Measurements from ENCODE around the gene CRYL1. TPM values are rescaled to one million over a fixed set of nuclear protein-coding genes. Genes with fewer than 3 reads are reported as not detected.

CRYL1 gene
- total RNA-seq, 2 experiments from 2014 or later, result 8.9 to 9.3 TPM

DNA sequence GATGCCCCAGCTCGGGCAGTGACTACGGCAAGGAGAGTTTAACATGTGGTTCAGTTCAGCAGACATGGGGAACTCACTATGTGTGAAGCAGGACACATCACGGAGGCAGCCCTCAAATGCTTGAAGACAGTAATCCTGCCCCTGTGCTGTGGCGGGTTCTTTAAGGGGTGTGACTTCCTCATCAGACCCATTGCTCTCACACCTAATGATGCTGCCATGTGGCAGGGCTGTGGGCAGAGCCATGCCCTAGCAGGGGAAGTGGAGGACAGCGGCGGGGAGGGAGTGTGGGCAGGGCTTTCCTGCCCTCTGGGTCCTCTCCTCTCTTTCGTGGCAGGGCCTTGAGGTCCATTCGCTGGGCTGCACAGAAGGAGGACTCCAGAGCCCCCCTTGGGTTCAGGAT is 162.5 kb downstream of the CRYL1 start:
- H3K4me1 Mint-ChIP-seq (ENCODE audit: low read depth), result no peaks in the 10 kb centered on the region
- peaks cover 2% of the 10 kb centered on the region for H3K27me3 Mint-ChIP-seq (ENCODE audit: low read depth)
- no peaks in the 10 kb centered on the region for H3K9me3 Mint-ChIP-seq
- no peak for DNase-seq
- CTCF ChIA-PET, result no interaction called here
- intact Hi-C loops (cut with micrococcal nuclease), result no loop called here
- H3K27ac Mint-ChIP-seq, result no peak overlapping the region
- H3K36me3 Mint-ChIP-seq (ENCODE audit: low read depth), result no peaks in the 10 kb centered on the region
- H3K4me3 Mint-ChIP-seq, result no peak overlapping the region

DNA sequence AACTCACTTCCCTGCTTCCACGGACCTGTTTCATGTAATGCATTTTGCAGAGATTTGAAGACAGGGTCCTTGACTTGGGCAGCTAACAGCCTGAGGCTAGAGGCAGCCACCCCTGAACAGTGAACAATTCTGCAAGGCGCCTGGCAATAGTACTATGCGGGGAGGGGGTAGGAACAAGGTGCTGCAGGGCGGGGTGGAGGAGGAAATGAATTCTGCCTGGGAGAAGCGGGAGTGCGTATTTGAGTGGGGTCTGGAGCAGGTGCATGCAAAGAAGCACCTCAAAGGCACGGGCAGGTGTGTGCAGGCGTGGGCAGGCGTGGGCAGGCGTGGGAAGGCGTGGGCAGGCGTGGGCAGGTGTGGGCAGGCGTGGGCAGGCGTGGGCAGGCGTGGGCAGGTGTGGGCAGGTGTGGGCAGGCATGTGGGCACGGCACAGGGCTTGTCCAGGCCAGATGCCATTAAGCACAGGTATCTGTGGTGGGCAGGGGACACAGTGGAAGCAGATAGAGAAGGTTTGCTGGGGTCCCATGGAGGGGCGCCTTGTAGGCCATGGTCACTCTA is 163.1 kb downstream of the CRYL1 start:
- intact Hi-C loops (cut with micrococcal nuclease), result no loop called here
- no peaks in the 10 kb centered on the region for H3K4me1 Mint-ChIP-seq (ENCODE audit: low read depth)
- no peaks in the 10 kb centered on the region for H3K9me3 Mint-ChIP-seq
- no peak overlapping the region for H3K27ac Mint-ChIP-seq
- CTCF ChIA-PET, result no interaction called here
- H3K36me3 Mint-ChIP-seq (ENCODE audit: low read depth), result no peaks in the 10 kb centered on the region
- DNase-seq, result no peak
- H3K27me3 Mint-ChIP-seq (ENCODE audit: low read depth), result no peaks in the 10 kb centered on the region
- no peak overlapping the region for H3K4me3 Mint-ChIP-seq

GRCh38 chr13:20360835-20361412 is 164.7 kb downstream of the CRYL1 start:
- no peaks in the 10 kb centered on the region for H3K9me3 Mint-ChIP-seq
- H3K27ac Mint-ChIP-seq, result no peak overlapping the region
- no peak for DNase-seq
- intact Hi-C loops (cut with micrococcal nuclease), result no loop called here
- H3K36me3 Mint-ChIP-seq (ENCODE audit: low read depth), result no peaks in the 10 kb centered on the region
- no peak overlapping the region for H3K4me3 Mint-ChIP-seq
- H3K27me3 Mint-ChIP-seq (ENCODE audit: low read depth), result no peaks in the 10 kb centered on the region
- no peaks in the 10 kb centered on the region for H3K4me1 Mint-ChIP-seq (ENCODE audit: low read depth)
- CTCF ChIA-PET, result interaction anchor here (1.0 kb wide), 1 partner anchor 163 kb away, joined by 3 read pairs; no protein-coding TSS in a partner anchor

DNA sequence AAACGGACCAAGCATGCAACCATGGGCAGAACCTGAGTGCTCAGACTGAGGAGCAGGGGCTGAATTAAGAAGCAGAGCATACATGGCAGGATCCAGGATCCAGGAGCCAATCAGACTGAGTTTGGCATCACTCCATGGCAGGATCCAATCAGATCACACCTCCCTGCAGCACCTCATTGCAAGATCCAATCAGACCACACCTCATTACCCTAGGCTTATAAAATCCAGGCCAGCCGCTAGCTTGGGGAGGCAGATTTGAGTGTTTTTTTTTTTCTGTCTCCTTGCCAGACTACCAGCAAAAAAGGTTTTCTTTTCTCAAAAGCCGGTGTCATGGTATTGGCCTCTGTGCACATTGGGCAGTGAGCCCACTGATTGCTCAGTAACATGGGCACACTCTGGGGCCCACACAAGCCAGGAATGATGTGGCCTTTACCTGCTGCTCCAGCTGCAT is 165.6 kb downstream of the CRYL1 start:
- no peak for DNase-seq
- Mint-ChIP-seq H3K27me3 (ENCODE audit: low read depth) (no peaks in the 10 kb centered on the region), H3K4me1 (ENCODE audit: low read depth) (no peaks in the 10 kb centered on the region), H3K4me3 (no peak overlapping the region), H3K36me3 (ENCODE audit: low read depth) (no peaks in the 10 kb centered on the region), H3K27ac (no peak overlapping the region), H3K9me3 (no peaks in the 10 kb centered on the region)
- intact Hi-C loops (cut with micrococcal nuclease), result no loop called here
- CTCF ChIA-PET, result interaction anchor here (1.0 kb wide), 2 partner anchors 12 to 163 kb away, joined by 3 read pairs; no protein-coding TSS in a partner anchor

- H3K4me1 Mint-ChIP-seq (ENCODE audit: low read depth), result no peaks in the 10 kb centered on the region
- H3K27me3 Mint-ChIP-seq (ENCODE audit: low read depth), result no peaks in the 10 kb centered on the region
- DNase-seq, result no peak
- no peak overlapping the region for H3K4me3 Mint-ChIP-seq
- CTCF ChIA-PET, result no interaction called here
- H3K27ac Mint-ChIP-seq, result no peak overlapping the region
- H3K9me3 Mint-ChIP-seq, result no peaks in the 10 kb centered on the region
- no peaks in the 10 kb centered on the region for H3K36me3 Mint-ChIP-seq (ENCODE audit: low read depth)
- intact Hi-C loops (cut with micrococcal nuclease), result no loop called here
These were observed 166.3 kb downstream of the CRYL1 start for GRCh38 chr13:20359335-20359734.

DNA sequence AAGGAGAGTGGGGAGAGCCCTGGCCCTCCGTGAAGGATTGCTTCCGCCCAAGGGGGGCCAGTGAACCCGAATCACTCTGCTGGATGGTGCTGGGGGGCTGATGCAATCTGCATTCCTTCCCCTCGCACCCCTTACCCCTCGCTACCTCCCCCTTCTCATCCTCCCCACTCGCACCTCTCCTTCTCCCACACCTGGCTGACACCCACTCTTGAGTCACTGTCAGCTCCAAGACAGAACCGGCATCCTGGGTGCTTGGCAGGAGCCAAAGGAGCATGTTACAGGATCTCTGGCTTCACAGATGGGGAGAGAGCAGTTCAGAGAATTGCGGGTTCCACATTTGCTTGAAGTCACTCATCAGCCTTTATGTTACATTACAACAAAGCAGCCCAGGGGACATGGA is 167.6 kb downstream of the CRYL1 start:
- no peaks in the 10 kb centered on the region for H3K9me3 Mint-ChIP-seq
- intact Hi-C loops (cut with micrococcal nuclease), result no loop called here

DNA sequence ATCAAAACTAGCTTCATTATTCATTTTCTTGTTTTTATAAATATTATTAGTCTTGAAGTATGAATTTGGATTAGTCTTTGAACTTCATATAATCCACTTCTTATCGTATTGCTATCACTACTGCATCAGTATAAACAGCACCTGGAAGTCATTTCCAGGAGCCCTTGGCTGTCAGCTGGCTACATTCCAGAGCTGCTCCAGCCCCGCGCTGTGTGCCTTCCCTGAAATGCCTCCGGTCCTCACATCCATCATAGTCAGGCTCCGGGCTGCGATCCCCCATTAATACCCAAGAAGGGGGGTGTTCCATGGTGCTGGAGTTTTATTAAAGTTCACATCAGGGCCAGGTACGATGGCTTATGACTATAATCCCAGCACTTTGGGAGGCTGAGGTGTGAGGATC is 169.2 kb downstream of the CRYL1 start:
- intact Hi-C loops (cut with micrococcal nuclease), result no loop called here
- no peaks in the 10 kb centered on the region for H3K27me3 Mint-ChIP-seq (ENCODE audit: low read depth)
- no peak for DNase-seq
- no peak overlapping the region for H3K4me3 Mint-ChIP-seq
- H3K4me1 Mint-ChIP-seq (ENCODE audit: low read depth), result no peaks in the 10 kb centered on the region
- CTCF ChIA-PET, result interaction anchor here (1.5 kb wide), 1 partner anchor 159 kb away, joined by 4 read pairs; no protein-coding TSS in a partner anchor
- H3K9me3 Mint-ChIP-seq, result no peaks in the 10 kb centered on the region
- no peaks in the 10 kb centered on the region for H3K36me3 Mint-ChIP-seq (ENCODE audit: low read depth)
- H3K27ac Mint-ChIP-seq, result no peak overlapping the region

More for the DNA sequence above, 167.6 kb downstream of the CRYL1 start:
- CTCF ChIA-PET, result no interaction called here
- H3K27me3 Mint-ChIP-seq (ENCODE audit: low read depth), result no peaks in the 10 kb centered on the region
- H3K36me3 Mint-ChIP-seq (ENCODE audit: low read depth), result no peaks in the 10 kb centered on the region
- DNase-seq, result no peak
- no peak overlapping the region for H3K4me3 Mint-ChIP-seq
- H3K4me1 Mint-ChIP-seq (ENCODE audit: low read depth), result no peaks in the 10 kb centered on the region
- H3K27ac Mint-ChIP-seq, result no peak overlapping the region

- intact Hi-C loops (cut with micrococcal nuclease), result no loop called here
- CTCF ChIA-PET, result interaction anchor here (1.0 kb wide), 1 partner anchor 158 kb away, joined by 3 read pairs; no protein-coding TSS in a partner anchor
- Mint-ChIP-seq H3K36me3 (ENCODE audit: low read depth) (no peaks in the 10 kb centered on the region), H3K4me3 (no peak overlapping the region), H3K27ac (no peak overlapping the region), H3K4me1 (ENCODE audit: low read depth) (no peaks in the 10 kb centered on the region), H3K27me3 (ENCODE audit: low read depth) (no peaks in the 10 kb centered on the region), H3K9me3 (no peaks in the 10 kb centered on the region)
- DNase-seq, result no peak
These were observed 170.9 kb downstream of the CRYL1 start for GRCh38 chr13:20354722-20355121.

- Mint-ChIP-seq H3K4me3 (no peak overlapping the region), H3K36me3 (ENCODE audit: low read depth) (no peaks in the 10 kb centered on the region), H3K27me3 (ENCODE audit: low read depth) (no peaks in the 10 kb centered on the region), H3K4me1 (ENCODE audit: low read depth) (no peaks in the 10 kb centered on the region), H3K9me3 (no peaks in the 10 kb centered on the region), H3K27ac (no peak overlapping the region)
- intact Hi-C loops (cut with micrococcal nuclease), result no loop called here
- no peak for DNase-seq
- CTCF ChIA-PET, result interaction anchor here (1.0 kb wide), 1 partner anchor 157 kb away, joined by 3 read pairs; no protein-coding TSS in a partner anchor
These were observed 171.7 kb downstream of the CRYL1 start for GRCh38 chr13:20353973-20354372.

Small RNA genes lying within 50 kb of the gene (microRNA-seq; reads per million reads assigned to microRNA genes)
- not detected for gene MIR4499 (ENCODE audit: borderline microRNAs expressed, borderline replicate concordance)

Other genes starting within 250 kb of the CRYL1 start
- gene IFT88, start 41.3 kb upstream of the CRYL1 start, total RNA-seq, result 1 to 10 TPM; 2.7 TPM
- gene IL17D, start 177.8 kb upstream of the CRYL1 start, total RNA-seq, result under 1 TPM in 1 of 2 experiments, not detected in 1; 0.20 TPM
- gene EEF1AKMT1, start 248.1 kb upstream of the CRYL1 start, total RNA-seq, result 10 to 100 TPM; 15.1 to 16.5 TPM